SK-N-MC (cell line): ENCODE results near the gene GAST.
A peak's percentile ranks its signal among the peaks of the same experiment; 100 is the strongest.

Source experiments
- DNase-seq: peaks from one replicate; pipeline ENCODE4 v3.0.0-alpha.2; 2011; ENCODE audit warnings: low read depth, low spot score
- H3K27ac ChIP-seq: fragments of 200-600 bp; sonication (generic); 2 replicates; pipeline ENCODE4 v1.5.1; 2016; ENCODE audit warnings: mixed run types
- H3K36me3 ChIP-seq: fragments of 200-600 bp; sonication (generic); 2 replicates; pipeline ENCODE4 v1.6.1; 2017; ENCODE audit warnings: antibody characterized with exemption, low read length, mixed read lengths; ENCODE audit not compliant: insufficient read depth
- H3K4me3 ChIP-seq: fragments of 200-600 bp; sonication (generic); 2 replicates; pipeline ENCODE4 v1.5.1; 2016
- H3K9ac ChIP-seq: fragments of 200-600 bp; sonication (generic); 2 replicates; pipeline ENCODE4 v1.8.0; 2017; ENCODE audit warnings: mixed run types, mixed read lengths; ENCODE audit not compliant: insufficient read length
- H3K9me3 ChIP-seq: fragments of 200-600 bp; sonication (generic); 2 replicates; pipeline ENCODE4 v1.6.1; 2017; ENCODE audit warnings: low read depth, mild to moderate bottlenecking, antibody characterized with exemption, low read length, moderate library complexity, mixed read lengths
- EZH2 ChIP-seq: fragments of 200-600 bp; sonication (generic); IDR thresholded peaks from one replicate; pipeline ENCODE4 v1.6.1; 2017; ENCODE audit warnings: antibody characterized with exemption
- FOXP2 ChIP-seq: optimal IDR thresholded peaks from 2 replicates; pipeline ENCODE3; 2011; ENCODE audit warnings: mild to moderate bottlenecking, moderate library complexity; ENCODE audit not compliant: insufficient read depth; ENCODE audit errors: extremely low read length, control extremely low read depth
- POLR2AphosphoS5 ChIP-seq: IDR thresholded peaks from 2 replicates; pipeline ENCODE4 v1.6.1; 2012; ENCODE audit warnings: mild to moderate bottlenecking, low read depth, low read length, borderline replicate concordance

GAST gene

GRCh38 chr17:41688641-41689496 lies 23.3 kb upstream of the GAST start, which contains the start of gene EIF1:
EIF1 (plus strand) TSS chr17:41688885; CDS start chr17:41689039, 154 bp downstream.
- peak; percentile 79 for TF ChIP-seq FOXP2
- TF ChIP-seq POLR2AphosphoS5, result peak; percentile 97
- TF ChIP-seq EZH2, result no peak
- Histone ChIP-seq H3K9ac (peak within 1 kb of the TSS; percentile 100), H3K27ac (peak within 1 kb of the TSS; percentile 100), H3K4me3 (peak within 1 kb of the TSS; percentile 86), H3K9me3 (no peaks in the 10 kb centered on the region), H3K36me3 (peaks cover 46% of the 10 kb centered on the region)
- DNase-seq, result peak; percentile 96

- peaks cover 51% of the 10 kb centered on the region for H3K36me3 ChIP-seq
Measured at GRCh38 chr17:41689497-41690299, 22.4 kb upstream of the GAST start.

GRCh38 chr17:41690497-41690896 lies 21.6 kb upstream of the GAST start:
- H3K4me3 ChIP-seq, result peak overlapping the region; percentile 86
- peak overlapping the region; percentile 97 for H3K27ac ChIP-seq
- TF ChIP-seq EZH2, result no peak
- no peak for TF ChIP-seq FOXP2
- TF ChIP-seq POLR2AphosphoS5, result no peak
- no peaks in the 10 kb centered on the region for H3K9me3 ChIP-seq
- DNase-seq, result no peak
- peak overlapping the region; percentile 99 for H3K9ac ChIP-seq
- peaks cover 51% of the 10 kb centered on the region for H3K36me3 ChIP-seq

More at GRCh38 chr17:41689497-41690299, 22.4 kb upstream of the GAST start:
- Histone ChIP-seq H3K4me3 (peak overlapping the region; percentile 86), H3K9ac (peak overlapping the region; percentile 99), H3K9me3 (no peaks in the 10 kb centered on the region), H3K27ac (peak overlapping the region; percentile 97)
- DNase-seq, result no peak
- peak; percentile 64 for TF ChIP-seq FOXP2
- TF ChIP-seq EZH2, result no peak

GRCh38 chr17:41691031-41691777 lies 20.9 kb upstream of the GAST start:
- DNase-seq, result no peak
- Histone ChIP-seq H3K9ac (no peak overlapping the region), H3K36me3 (peaks cover 51% of the 10 kb centered on the region), H3K27ac (peak overlapping the region; percentile 97), H3K9me3 (no peaks in the 10 kb centered on the region), H3K4me3 (peak overlapping the region; percentile 86)
- TF ChIP-seq POLR2AphosphoS5 (no peak; the same call in 1 of the 2 replicates), FOXP2 (no peak)

DNA sequence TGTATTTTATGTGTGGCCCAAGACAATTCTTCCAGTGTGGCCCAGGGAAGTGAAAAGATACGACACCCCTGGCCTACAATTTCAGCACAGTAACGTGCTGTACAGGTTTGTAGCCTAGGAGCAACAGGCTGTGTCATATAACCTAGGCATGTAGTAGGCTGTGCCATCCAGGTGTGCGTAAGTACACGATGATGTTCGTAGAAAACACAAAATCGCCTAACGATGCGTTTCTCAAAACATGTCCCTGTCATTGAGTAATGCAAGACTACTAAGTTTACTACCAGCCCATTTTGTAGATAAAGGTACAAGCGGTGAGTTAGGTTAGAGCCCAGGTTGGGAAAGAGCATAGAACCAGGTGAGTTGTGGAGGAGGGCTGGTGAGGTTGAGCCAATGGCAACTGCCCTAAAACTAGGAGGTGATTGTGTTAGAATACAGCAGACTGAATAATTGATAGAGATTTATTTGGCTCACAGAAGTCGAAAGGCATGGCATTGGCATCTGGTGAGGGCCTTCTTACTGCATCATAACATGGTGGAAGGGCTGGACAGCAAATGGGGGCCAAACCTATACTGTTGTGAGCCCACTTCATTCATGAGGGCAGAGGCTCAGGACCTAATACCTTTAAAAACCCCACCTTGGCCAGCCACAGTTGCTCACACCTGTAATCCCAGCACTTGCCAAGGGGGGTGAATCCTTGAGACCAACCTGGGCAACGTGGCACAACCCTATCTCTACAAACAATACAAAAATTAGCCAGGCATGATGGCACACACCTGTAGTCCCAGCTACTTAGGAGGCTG lies 19.2 kb upstream of the GAST start:
- TF ChIP-seq FOXP2 (no peak), POLR2AphosphoS5 (peak; percentile 19), EZH2 (no peak)
- H3K36me3 ChIP-seq, result peaks cover 51% of the 10 kb centered on the region
- no peak for DNase-seq
- H3K9me3 ChIP-seq, result no peaks in the 10 kb centered on the region
- H3K27ac ChIP-seq, result peak overlapping the region; percentile 97
- no peak overlapping the region for H3K9ac ChIP-seq
- no peak overlapping the region for H3K4me3 ChIP-seq

- H3K27ac ChIP-seq, result peak overlapping the region; percentile 34; the same call in 1 of the 2 replicates
- no peak for DNase-seq
- H3K9ac ChIP-seq, result no peak overlapping the region
- TF ChIP-seq POLR2AphosphoS5, result 0 out of 2 replicates have a peak, but pooled peaks have one; percentile 22
- no peak for TF ChIP-seq FOXP2
- no peaks in the 10 kb centered on the region for H3K9me3 ChIP-seq
- peaks cover 42% of the 10 kb centered on the region for H3K36me3 ChIP-seq
- H3K4me3 ChIP-seq, result no peak overlapping the region
Measured at GRCh38 chr17:41695134-41695661, 16.9 kb upstream of the GAST start.
